NCI-H1092 (cell line): ENCODE results near the gene TACC2.

Source experiments
- DNase-seq: peaks from one replicate; lab custom pipeline; 2025; lab: John Stamatoyannopoulos, UW

TACC2 gene

GRCh38 chr10:122294511-122295450 is 305.8 kb downstream of the TACC2 start:
- DNase-seq, result no peak

DNA sequence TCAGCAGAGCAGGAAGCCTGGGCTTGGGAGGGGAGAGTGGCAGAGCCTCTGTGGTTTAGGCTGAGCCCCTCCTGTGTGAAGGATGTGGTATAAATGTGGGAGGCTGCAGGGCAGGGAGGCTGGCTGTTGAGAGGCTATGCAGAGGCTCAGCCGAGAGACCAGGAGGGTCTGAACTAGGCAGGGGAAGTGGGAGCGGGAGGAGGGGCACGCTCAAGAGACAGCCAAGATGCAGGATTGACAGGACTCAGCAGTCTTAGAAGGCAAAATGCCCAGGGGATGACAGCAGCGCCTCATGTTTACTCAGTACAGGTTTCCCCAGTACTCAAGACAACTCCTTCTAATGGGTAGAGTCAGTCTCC is 306.5 kb downstream of the TACC2 start:
- no peak for DNase-seq

- no peak for DNase-seq
These were observed 307.6 kb downstream of the TACC2 start for GRCh38 chr10:122296363-122297120.

DNA sequence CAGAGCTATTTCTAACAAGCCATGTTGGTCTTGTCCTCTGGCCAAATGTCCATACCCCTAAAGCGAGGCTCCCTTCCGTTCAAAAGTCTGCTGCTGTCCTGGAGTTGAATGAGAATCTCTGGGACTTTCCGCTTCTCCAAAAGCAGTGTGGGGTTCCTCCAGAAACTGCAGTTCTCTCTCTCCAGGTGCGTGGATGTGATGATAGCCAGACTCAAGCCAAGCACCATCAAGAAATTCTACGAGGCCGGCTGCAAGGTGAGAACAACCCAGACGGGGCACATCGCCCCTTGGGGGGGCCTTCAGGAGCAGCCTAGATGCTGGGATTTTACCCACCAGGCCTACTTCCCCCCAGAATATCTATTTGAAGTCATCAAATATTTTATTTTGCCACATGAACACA is 308.6 kb downstream of the TACC2 start:
- DNase-seq, result no peak

GRCh38 chr10:122298206-122298597 is 309.2 kb downstream of the TACC2 start:
- DNase-seq, result no peak

DNA sequence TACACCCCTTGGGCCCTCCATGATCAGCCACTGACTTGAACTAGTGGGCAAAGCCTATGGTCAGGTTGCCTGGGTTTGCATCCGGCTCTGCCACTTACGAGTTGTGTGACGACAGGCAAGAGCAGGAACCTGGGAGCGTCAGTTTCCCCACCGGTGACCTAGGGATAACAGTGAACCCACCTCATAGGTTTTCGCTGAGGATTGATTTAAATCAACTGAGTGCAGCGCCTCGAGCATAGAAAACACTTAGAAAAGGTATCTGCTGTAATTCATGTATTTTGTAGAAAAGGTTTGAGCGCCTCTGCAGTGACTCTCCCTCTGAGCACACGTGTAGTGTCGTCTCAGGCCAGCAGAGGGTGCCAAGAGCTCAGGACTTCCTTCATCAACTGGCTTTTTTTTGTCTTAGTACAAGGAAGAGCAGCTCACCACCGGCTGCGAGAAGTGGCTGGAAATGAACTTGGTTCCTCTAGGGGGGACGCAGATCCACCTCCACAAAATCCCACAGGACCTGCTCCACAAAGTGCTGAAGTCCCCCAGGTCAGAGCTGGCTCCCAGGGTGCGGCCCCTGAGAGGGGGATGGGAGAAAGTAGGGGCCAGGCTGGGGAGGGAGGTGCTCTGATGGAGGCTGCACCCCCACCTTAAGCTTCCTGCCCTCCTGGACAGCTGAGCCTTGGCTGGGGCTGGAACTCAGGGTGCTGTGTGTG is 309.8 kb downstream of the TACC2 start:
- DNase-seq, result peak; percentile 7

DNA sequence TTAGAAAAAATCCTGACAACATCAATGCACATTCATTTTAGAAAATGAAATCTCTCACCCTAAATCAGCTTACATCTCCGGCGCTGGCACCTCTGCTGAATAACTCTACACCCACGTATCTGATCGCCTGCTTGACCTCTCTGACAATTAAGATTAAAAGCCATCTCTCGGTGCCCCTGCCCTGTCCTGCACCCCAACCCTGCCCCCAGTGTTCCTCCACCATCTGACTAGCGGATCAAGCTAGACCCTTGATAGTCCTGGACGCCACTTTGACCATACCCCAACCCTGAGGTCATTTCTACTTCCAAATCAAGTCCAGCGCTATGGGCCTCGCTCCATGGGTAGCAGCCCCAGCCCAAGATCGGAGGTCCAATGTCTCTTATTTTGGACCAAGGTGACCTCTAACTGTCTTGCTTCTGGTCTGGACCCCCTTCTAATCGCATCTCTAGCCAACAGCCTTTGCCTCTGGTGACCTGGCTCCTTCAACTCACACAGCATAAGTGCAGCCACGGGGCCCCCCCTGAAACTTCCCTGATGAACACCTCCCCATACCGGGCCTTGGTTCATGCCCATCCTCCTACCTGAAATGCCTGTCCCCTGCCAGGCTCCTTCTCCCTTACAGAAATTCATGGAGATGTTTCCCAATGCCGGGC is 310.6 kb downstream of the TACC2 start:
- DNase-seq, result no peak

GRCh38 chr10:122301055-122301810 is 312.3 kb downstream of the TACC2 start:
- no peak for DNase-seq

DNA sequence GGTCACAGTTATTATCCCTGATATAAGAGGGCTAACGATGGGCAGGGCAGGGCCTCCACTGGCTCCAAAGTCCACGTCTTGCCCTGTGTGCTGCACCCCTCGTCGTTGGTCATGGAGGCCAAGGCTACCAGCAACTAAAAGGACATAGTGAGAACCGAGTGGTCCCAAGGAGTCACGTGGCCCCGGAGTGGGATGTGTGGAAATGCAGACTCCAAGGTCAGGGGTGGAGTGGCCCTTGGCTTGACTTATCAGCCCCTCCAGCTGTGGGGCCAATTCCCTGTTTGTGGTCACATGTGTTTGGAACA is 312.8 kb downstream of the TACC2 start:
- no peak for DNase-seq

DNA sequence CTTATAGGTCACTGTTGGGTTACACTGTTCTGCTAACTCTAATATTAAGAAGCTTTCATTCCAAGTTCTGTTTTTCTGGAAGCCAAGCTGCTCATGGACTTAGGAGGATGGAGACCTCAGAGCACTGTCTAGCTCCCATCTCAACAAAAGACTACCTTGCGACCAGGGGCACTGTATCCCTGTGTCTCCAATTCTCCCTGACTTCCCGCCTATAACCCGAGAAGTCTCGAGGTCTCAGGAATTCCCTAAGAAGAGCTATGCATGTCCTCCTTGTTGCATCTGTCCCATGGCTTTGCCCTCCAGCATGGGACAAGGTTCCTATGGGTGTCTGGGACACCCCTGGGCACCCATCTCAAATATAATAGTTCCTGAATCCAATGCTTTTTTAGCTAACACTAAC is 313.4 kb downstream of the TACC2 start:
- DNase-seq, result no peak

DNA sequence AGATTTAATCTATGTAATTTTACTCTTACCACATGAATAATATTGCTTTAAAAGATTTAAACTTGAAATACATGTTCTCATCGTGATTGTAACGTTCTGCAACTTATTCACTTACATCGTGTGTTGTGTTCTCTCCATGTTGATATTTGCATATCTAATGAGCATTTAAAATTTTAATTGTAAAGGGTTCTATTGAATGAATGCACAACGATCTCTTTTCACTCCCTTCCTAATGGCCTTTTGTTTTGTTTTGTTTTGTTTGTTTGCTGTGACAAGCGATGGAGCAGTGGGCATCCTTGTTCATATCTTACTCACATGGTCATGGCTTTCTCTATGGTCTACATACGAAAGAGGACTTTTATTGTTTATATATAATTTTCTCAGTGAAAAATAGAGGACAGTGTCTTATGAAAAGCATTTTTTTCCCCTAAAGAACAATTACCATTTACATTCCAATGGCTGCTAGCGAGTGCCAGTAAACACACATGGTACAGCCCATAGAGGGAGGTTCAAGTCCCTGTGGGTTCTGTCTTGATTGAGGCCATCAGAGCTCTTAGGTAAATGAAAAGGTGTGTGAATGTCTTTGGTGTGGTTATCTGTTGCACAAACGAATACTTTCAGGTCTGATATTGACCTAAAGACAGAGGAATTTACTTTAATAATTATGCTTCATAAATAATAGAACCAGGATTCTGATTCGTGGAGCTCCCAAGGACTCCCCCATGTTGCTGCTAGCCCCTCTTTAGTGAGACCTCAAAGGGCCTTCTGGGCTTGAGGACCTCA is 314.5 kb downstream of the TACC2 start:
- DNase-seq, result no peak
